GM19395 (cell line): Measurements from ENCODE around the gene SKP1.
"Not testable (repeated sequence)": the region's sequence is repeated elsewhere in the genome, so short reads cannot be mapped to it uniquely, and the experiment has no call there.

ENCODE experiments used
- ATAC-seq: cut with Tn5 transposase; IDR thresholded peaks from one replicate; pipeline ENCODE4 v1.9.1; 2021; ENCODE audit warnings: mild to moderate bottlenecking, moderate library complexity; ENCODE audit not compliant: unreplicated experiment

The SKP1 gene

GRCh38 chr5:134178096-134178419 is 1.3 kb upstream of the SKP1 start:
- ATAC-seq: no peak

DNA sequence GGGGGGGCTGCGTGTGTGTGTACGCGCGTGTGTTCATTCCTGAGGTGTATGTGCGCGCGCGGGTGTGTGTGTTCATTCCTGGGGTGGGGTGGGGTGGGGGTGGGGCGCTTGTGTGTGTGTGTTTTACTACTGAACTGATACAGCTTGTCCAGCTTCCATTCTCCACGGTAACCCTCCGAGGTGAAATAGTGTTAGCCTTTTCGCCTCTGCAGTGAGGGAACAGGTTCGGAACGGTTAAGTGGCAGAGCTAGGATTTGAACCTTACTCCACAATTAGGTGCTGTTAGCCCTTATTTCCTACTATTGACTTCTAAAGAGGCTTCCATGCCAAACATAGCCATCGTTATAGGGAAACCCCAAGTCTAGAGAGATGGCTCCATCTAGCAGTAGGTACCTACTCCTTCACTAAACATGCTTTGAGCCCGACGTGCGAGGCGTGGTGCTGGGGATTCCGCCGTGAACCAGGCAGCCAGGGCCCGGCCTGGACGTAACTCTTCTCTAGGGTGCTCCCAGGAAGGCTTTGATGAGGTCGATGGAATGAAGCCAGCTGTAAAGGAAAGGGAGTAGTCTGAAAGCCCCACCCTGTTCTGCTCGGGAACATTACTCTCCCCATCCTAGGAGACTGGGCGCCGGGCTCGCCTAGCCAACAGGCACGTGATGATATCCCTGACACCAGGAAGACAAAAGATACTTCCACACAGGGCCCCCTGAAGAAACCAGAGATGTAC is 782 bp upstream of the SKP1 start:
- ATAC-seq: no peak

GRCh38 chr5:134175921-134176510 is 734 bp downstream of the SKP1 start:
- peak; percentile 31 for ATAC-seq

GRCh38 chr5:134174841-134175839 is 1.6 kb downstream of the SKP1 start:
- ATAC-seq: no peak

DNA sequence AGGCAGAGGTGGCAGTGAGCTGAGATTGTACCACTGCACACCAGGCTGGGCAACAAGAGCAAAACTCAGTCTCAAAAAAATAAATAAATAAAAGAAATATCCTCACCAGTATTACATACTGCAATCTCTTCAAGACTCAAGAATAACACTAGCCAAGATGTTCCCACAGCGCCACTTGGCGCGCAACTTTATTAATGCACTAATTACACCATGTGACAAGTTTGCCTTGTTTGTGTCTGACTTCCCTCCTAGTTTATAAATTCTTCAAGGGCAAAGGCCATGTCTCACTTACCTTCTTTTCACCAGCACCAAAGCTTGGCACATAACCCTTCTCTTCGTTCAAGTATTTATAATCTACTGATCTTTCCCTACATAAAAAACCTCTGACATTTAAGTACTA is 4.8 kb downstream of the SKP1 start:
- ATAC-seq: no peak

DNA sequence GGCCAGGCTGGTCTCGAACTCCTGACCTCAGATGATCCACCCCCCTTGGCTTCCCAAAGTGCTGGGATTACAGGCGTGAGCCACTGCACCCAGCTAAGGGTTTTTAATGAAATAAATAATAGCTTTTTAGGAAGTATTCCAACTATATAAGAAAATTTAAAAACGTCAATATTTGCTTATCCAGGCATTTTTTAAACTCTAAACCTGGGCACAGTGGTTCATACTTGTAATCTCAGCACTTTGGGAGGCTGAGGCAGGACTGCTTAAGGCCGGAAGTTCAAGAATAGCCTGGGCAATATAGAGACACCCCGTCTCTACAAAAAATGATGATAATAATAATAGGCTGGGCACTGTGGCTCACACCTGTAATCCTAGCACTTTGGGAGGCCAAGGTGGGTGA is 14.2 kb downstream of the SKP1 start:
- no peak for ATAC-seq

GRCh38 chr5:134161513-134162395 is 15.0 kb downstream of the SKP1 start:
- ATAC-seq: no peak

- no peak for ATAC-seq
These were observed 23.1 kb downstream of the SKP1 start for GRCh38 chr5:134153657-134154056.

DNA sequence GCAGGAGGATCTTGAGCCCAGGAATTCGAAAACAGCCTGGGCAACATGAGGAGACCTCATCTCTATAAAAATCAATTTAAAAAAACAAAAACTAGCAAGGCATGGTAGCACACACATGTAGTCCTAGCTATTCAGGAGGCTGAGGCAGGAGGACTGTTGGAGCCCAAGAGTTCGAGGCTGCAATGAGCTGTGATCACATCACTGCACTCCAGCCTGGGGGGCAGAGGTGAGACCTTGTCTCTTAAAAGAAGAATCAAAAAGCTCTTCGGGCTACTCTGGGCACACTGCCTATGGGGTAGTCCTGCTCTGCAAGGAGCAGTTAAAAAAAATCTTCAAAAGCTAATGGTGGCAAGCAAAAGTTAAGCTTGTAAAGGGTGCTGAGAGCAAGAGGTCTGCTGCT is 23.5 kb downstream of the SKP1 start:
- no peak for ATAC-seq

DNA sequence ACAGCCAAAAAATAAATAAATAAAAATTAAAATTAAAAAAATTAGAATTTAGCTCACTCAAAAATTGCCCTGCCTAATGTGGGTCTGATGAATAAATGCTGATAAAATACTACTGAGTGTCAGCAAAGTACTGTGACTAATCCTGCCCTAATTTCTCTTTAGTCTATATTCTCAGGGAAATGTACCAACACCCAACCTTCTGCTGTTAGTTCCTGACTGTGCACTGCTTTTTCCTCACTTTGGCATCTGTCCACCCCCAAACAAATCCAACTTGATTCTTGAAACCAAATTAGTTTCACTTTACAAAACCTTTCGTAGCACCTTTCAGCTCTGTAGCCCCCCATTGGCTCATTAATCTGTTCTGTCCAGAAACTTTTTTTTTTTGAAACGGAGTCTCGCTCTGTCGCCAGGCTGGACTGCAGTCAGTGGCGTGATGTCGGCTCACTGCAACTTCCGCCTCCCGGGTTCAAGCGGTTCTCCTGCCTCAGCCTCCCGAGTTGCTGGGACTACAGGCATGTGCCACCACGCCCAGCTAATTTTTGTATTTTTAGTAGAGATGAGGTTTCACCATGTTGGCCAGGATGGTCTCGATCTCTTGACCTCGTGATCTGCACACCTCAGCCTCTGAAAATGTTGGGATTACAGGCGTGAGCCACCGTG is 24.4 kb downstream of the SKP1 start:
- ATAC-seq: not testable (repeated sequence)

DNA sequence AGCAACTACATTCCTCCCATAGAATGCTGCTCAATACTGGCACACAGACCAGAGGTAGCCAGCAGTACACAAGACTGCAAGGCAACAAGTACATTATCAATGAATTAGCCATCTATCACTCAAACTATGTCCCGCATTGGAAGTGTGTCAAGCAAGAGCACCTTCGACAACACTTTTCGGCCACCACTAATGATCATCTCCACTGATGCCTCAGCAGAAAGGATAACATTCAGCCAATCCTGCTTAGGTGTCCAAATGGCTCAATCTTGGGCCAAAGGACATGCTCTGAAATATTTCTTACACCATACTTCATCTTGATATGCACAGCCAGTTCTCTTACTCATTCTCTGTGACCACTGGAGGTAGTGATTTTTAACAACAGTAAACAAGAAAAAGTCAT is 25.0 kb downstream of the SKP1 start:
- ATAC-seq: no peak

DNA sequence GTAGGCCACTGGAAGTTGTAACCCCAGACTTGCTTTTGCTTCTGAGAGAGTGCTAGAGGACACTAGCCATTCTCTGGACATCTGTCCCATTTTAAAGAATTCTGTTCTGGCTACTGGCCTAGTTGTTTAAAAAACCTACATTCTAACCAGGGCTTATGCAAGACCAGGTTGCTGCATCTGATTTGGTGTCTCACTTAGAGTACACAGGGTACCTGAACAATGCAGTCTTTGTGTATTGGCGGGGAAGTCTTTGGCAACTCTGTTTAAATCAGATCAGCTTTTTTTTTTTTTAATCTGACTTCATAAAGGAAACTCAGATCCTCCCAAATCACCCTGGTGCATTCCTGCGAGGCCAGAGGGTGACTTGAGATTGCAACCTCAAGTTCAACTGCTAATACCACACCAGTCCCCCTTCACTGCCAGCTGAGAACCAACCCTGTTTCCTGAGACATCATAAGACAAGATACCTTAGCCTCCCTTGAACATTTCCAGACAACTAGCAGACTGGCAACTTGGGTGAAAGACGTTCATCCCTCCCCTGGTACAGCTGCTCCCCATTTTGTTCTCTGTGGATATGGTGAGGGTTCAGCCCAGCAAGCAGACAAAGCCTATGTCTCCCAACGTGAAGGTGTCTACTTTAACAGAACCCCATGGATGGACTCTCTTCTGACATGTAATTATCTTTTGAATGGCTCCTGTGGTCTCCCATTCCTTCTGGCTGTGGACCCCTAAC is 27.0 kb downstream of the SKP1 start:
- ATAC-seq: no peak

DNA sequence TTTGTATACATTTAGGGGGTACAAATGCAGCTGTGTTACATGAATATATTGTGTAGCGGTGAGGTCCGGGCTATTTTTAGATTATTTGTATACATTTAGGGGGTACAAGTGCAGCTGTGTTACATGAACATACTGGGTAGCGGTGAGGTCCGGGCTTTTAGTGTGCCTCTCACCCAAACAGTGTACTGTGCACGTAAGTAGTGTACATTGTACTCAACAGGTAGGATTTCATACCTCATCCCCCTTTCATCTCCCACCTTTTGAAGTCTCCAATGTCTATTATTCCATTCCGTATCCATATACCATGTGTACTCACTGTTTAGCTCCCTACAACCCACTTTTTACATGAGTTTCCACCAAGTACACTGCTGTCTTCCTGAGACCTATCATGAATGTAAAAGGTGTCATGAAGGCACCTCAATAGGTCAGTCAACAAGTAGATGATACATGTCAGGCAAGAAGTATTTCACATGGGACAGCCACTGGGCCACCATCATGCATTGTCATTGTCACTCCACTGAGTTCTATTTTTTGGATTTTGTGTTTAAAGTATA is 27.7 kb downstream of the SKP1 start:
- ATAC-seq: no peak

- ATAC-seq: no peak
These were observed 28.4 kb downstream of the SKP1 start for GRCh38 chr5:134148316-134148715.

DNA sequence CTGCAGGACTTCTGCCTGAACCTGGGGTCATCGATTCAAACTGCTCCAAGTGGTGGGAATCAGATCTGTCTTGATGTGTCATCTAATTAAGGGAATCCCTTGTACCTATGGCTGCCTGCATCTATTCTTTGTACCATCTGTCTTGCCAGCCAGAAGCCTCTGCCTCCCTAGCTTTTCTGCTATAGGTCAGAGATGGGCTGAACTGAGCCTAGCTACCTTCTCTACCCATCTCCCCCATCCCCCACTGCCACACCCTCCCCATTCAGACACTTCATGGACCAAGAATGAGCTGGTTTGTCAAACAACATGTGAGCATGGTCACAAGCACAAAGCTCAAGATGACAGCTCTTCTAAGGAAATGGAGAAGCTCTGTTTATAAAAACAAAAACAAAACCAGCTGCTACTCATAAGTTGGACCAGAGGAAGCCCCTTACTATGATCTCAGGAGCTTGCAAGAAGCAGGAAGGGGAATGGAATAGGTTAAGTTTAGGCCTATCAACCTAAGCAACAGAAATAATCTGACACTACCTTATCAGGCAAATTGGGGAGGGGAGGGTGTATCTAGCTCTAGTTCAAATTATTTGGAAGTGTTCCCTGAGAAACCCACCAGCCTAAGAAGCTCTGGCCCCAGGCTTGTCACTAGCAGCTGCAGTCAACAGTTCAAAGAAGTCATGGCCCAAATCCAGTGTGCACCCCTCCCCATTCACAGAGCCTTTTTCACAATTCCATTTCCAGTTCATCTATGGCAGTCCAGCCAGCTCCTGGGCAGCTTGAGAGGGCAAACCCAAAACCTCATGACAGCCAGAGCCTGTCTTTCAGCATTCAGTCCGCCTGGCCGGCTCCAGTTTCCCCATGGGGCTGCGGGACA is 29.9 kb downstream of the SKP1 start:
- ATAC-seq: no peak

GRCh38 chr5:134145779-134146581 is 30.8 kb downstream of the SKP1 start:
- ATAC-seq: peak; percentile 63

DNA sequence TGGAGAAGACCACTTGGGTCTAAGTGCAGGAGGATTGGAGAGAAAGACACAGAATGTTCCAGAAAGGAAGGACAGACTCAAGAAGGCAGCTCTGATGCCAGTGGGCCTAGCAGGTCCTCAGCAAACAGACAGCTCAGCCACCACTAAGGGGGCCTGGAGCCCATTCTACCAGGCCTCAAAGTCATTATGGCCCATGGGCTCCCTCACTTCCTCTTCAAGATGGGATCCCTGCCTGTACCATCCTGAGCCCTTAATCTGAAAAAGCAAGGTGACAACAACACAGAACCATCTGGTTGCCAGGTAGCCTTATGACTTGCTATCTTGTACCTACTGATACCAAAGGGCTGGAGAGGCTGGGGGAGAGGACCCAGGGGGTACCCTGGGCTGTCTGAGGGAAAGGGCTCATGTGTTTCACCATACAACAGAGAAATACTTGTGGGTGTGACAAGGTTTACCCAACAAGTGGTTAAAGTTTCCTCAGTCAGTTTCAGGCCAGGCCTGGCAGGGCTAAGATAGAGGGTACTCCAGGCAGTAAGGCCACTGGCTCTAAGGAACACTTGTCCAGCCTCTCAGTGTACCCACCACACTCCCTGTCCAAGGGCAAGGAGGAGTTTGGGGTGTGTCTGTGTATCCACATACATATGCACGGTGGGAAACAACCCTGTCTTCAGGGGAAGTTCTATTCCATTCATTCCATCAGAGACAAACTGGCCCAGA is 31.6 kb downstream of the SKP1 start:
- ATAC-seq: no peak
